Cortex of kidney (tissue), 1 donor: ENCODE measurements around the gene GRAMD2B.

Experiments
- DNase-seq: peaks from one replicate; lab custom pipeline; 2025; lab: John Stamatoyannopoulos, UW

GRAMD2B gene

GRCh38 chr5:126480824-126481223, 57.6 kb downstream of the GRAMD2B start:
- DNase-seq = no peak

- DNase-seq = no peak
Observed at GRCh38 chr5:126481243-126481642, 58.0 kb downstream of the GRAMD2B start.

GRCh38 chr5:126482591-126482990, 59.4 kb downstream of the GRAMD2B start:
- DNase-seq = no peak

GRCh38 chr5:126483156-126483555, 59.9 kb downstream of the GRAMD2B start:
- no peak for DNase-seq

- DNase-seq = no peak
Observed at GRCh38 chr5:126484253-126484652, 61.0 kb downstream of the GRAMD2B start.

GRCh38 chr5:126486332-126486731, 63.1 kb downstream of the GRAMD2B start:
- no peak for DNase-seq

- DNase-seq = no peak
Observed at GRCh38 chr5:126487596-126487995, 64.4 kb downstream of the GRAMD2B start.

- no peak for DNase-seq
Observed at GRCh38 chr5:126488443-126489065, 65.3 kb downstream of the GRAMD2B start.

GRCh38 chr5:126490167-126490940, 67.1 kb downstream of the GRAMD2B start:
- no peak for DNase-seq

GRCh38 chr5:126492939-126493338, 69.7 kb downstream of the GRAMD2B start:
- DNase-seq = no peak

- DNase-seq = no peak
Observed at GRCh38 chr5:126494393-126494792, 71.2 kb downstream of the GRAMD2B start.

- no peak for DNase-seq
Observed at GRCh38 chr5:126497506-126497905, 74.3 kb downstream of the GRAMD2B start.

GRCh38 chr5:126499278-126499677, 76.1 kb downstream of the GRAMD2B start:
- DNase-seq = no peak

GRCh38 chr5:126499853-126500342, 76.7 kb downstream of the GRAMD2B start:
- DNase-seq = no peak

GRCh38 chr5:126501448-126501847, 78.2 kb downstream of the GRAMD2B start:
- no peak for DNase-seq

GRCh38 chr5:126503602-126504104, 80.4 kb downstream of the GRAMD2B start:
- no peak for DNase-seq

GRCh38 chr5:126506079-126506478, 82.9 kb downstream of the GRAMD2B start:
- no peak for DNase-seq

GRCh38 chr5:126508251-126508961, 85.2 kb downstream of the GRAMD2B start:
- no peak for DNase-seq

- DNase-seq = no peak
Observed at GRCh38 chr5:126508962-126509279, 85.7 kb downstream of the GRAMD2B start.

- no peak for DNase-seq
Observed at GRCh38 chr5:126509339-126509738, 86.1 kb downstream of the GRAMD2B start.

GRCh38 chr5:126511961-126512360, 88.8 kb downstream of the GRAMD2B start:
- DNase-seq = no peak

GRCh38 chr5:126512451-126512850, 89.2 kb downstream of the GRAMD2B start:
- no peak for DNase-seq

GRCh38 chr5:126513302-126513701, 90.1 kb downstream of the GRAMD2B start:
- no peak for DNase-seq
